K562 (cell line): ENCODE measurements around the gene ALPK1.

Experiments used
- MXI1 ChIP-seq: IDR thresholded peaks from 2 replicates; pipeline ENCODE4 v1.6.1; 2011; ENCODE audit warnings: low read depth, mild to moderate bottlenecking, improper control_type of control experiment, low read length
- MYC ChIP-seq, 2 experiments: fragments of 250-450 bp in 1 of 2; sonication (Bioruptor Pico) in 1 of 2; IDR thresholded peaks; 2 replicates each; pipeline versions ENCODE4 v1.5.1 to v1.6.1; 2012 to 2021; ENCODE audit warnings: low read depth in 2 of 2, borderline replicate concordance in 1 of 2, improper control_type of control experiment in 1 of 2, low read length in 1 of 2, mild to moderate bottlenecking in 1 of 2, moderate library complexity in 1 of 2

DNA sequence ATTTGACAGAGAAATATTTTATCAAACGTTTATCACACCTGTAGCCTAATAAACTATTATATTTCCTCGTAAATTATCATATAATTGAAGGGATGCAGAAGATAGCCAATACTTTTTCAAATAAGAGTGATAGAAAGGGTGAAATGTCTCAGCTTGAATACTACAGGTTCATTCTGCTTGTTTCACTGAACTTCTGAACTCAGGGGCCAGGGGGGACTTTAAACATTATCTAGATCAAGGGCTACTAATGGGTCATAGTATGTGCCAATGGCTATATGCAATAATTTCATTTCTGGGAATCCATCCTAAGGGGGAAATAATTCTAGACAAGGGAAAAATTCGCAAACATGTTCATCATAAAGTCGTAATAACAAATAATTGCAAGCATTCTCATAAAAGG, 2.6 kb downstream of the ALPK1 start:
- TF ChIP-seq MYC (IDR thresholded peaks at IDR 0.05; ENCODE audit: low read depth, low read length) (no peak), MYC (CRISPR knock-in tag; IDR thresholded peaks at IDR 0.05; ENCODE audit: borderline replicate concordance, low read depth) (no peak), MXI1 (no peak)
